SH-SY5Y (cell line): Measurements from ENCODE around the gene FYN.

ENCODE experiments used
- GATA2 ChIP-seq: IDR thresholded peaks from 2 replicates; pipeline ENCODE4 v1.6.1; 2011; ENCODE audit warnings: mild to moderate bottlenecking, low read depth, low read length
- GATA3 ChIP-seq: IDR thresholded peaks from 2 replicates; pipeline ENCODE4 v1.6.1; 2011; ENCODE audit warnings: low read depth, mild to moderate bottlenecking, low read length, moderate library complexity

DNA sequence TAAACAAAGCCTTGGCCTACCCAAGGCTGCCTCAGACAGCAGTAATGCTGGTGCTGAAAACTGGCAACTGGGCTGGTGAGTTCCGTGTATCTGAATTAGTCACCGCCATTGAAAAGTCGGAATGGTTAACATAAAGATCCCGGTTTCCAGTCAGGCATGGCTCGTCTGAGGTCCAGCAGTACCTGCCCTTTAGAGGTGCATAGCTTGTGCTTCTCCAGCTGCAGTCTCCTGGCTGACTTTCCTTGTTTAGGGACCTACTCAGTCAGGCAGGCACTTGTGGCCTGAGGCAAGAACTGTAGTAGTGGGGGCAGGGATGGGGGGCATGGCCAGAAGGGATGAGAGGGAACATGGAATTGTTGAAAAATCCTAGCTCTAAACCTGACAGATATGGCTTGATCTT is 101.6 kb downstream of the FYN start:
- TF ChIP-seq GATA3, result no peak
- TF ChIP-seq GATA2, result no peak
